UCSD-AML1 (cell line): ENCODE data around the gene F11.
"Not testable (repeated sequence)": the region's sequence is repeated elsewhere in the genome, so short reads cannot be mapped to it uniquely, and the experiment has no call there.

Source experiments
- DNase-seq: peaks from one replicate; lab custom pipeline; 2025; ENCODE audit not compliant: unreplicated experiment; lab: John Stamatoyannopoulos, UW

Gene F11

GRCh38 chr4:186298031-186298647 is 32.1 kb downstream of the F11 start:
- no peak for DNase-seq

DNA sequence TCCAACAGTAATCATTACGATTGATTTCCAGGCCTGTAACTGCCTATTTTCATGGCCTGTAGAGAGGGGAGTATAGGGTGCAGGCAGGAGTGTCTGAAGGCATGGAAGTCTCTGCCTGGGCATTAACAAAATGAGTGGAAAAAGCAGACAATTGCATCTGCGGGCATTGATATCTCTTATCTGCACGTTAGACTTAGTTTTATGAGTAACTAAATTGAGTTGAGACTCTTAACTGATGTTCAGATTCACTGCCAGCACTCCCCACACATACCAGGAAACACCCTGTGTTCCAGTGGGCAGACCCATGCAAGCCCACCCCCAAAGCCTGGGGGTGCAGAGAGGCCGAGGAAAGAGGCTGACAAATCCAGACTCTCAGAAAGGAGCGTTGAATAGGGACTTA is 33.3 kb downstream of the F11 start:
- DNase-seq: no peak

DNA sequence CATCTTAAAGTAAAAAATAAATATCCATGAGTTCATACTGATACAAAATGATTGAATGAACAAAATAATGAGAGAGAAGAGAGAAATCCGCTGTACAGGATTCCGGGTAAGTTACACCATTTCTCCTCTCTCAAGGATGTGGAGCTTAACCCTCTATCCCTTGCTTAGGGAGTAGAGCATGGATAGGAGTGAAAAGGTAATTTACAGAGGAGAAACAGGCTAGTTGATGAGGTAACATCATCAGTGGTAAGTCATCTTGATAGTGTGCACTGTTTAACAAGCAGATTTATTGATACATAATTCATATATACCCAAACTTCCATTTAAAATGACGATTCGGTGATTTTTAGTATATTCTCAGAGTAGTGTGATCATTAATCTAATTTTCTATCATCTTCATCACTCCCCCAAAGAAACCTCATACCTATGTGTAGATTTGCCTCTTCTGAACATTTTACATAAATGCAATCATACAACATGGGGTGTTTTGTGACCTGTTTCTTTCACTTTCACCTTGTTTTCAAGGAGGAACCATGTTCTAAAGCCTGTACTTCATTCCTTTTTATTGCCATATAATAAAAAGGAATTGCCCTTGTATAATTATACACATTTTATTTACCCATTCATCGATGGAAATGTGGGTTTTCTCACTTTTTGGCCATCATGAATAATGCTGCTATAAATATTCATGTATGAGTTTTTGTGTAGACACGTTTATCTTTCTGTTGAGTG is 34.8 kb downstream of the F11 start:
- no peak for DNase-seq

DNA sequence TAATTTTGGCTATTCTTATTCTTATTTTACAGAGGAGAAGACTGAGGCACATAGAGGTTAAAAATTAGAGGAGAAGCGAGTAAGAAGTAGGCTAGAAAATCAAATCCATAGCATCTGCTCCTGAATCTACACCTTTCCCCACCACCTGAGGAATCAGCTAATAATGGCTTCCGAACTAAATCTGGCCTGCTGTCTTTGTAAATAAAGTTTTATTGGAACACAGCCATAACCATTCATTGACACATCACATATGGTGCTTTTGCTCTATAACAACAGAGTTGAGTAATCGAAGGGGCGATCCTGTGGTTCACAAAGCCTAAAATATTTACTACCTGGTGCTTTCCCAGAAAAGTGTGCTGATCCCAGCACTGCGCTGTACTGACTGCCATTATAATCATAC is 38.2 kb downstream of the F11 start:
- DNase-seq: no peak

DNA sequence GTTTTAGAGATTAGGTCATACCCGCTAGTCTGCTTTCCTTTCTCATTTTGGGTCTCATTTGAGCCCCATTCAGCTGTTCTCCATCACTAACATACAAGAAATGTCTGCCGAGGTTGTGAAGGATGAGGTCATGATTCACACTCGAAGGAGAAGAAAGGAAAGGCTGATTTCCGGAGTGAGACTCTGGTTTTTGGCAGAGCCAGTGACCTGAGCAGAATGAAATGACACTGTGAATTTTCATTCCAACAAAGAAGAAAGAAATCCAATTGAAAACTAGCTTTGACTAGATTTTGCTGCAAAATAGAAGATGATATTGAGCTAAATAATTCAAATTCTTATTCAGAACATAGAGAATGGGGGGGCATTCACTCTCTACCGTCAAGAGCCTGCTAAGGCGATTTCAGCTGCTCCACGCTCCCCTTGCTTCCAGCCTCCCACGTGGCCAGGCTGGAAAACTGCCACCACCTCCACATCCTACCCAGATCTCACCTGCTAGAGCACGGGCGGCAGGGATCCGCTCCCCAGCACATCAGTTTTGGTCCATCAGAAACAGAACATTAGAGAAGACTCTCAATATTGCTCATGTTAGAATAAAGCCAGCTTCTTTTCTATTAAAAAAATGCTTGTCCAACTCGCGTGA is 39.0 kb downstream of the F11 start:
- DNase-seq: no peak

DNA sequence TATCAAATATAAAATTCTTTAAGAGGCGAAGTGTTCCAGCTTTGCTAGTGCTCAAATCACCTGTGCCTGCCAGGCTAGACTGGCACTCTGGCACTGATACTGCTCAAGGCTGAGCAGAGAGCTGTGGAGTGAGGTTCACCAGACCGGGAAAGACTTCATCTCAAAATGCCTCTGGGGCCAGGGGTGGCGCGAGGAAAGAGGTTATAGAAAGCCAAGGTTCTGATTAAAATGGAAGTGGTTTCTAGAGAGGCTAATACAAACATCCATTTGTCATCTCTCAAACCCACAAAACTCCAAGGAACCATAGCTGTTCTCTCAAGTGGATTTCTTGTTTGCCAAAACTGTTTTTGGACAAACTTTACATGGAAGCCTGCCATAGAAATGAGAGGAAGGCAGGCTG is 41.5 kb downstream of the F11 start:
- DNase-seq: no peak

DNA sequence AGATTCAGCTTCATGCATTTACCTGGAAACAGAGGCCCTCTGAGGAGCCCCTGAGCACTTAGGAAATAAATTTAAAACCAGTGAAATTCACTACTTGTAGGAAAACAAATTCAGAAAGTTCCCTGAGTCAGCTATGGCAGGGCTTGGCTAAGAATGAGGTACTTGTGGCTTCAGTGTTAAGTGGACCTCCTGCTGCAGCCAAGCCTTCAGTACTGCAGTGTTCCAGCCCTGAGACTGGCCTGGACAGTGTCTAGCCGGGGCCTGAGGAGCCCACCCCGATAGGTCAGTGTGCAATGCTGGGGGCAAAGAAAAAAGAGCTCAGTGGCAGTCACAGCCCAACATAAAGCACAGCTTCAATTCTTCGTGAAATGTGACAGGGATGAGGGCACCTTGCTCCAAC is 41.9 kb downstream of the F11 start:
- DNase-seq: no peak

GRCh38 chr4:186318481-186318880 is 52.5 kb downstream of the F11 start:
- no peak for DNase-seq

DNA sequence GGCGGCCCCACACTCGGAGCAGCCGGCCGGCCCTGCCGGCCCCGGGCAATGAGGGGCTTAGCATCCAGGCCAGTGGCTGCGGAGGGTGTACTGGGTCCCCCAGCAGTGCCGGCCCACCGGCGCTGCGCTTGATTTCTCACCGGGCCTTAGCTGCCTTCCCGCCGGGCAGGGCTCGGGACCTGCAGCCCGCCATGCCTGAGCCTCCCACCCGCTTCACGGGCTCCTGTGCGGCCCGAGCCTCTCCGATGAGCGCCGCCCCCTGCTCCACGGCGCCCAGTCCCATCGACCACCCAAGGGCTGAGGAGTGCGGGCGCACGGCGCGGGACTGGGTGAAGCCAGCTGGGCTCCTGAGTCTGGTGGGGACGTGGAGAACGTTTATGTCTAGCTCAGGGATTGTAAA is 58.7 kb downstream of the F11 start:
- not testable (repeated sequence) for DNase-seq

DNA sequence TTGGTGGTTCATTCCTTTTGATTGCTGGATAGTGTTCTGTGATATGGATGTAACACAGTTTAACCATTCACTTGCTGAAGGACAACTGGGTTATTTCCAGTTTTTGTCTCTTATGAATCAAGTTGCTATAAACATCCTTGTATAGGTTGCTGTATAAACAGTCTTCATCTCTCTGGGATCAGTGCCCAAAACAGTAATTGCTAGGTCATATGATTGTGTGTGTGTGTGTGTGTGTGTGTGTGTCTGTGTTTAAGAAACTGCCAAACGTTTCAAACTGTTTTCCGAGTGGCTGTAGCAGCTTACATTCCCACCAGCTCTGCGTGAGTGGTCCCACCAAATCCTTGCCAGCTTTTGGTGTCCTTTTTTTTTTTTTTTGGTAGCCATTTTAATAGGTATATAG is 60.4 kb downstream of the F11 start:
- no peak for DNase-seq

GRCh38 chr4:186329372-186329771 is 63.4 kb downstream of the F11 start:
- no peak for DNase-seq

GRCh38 chr4:186330368-186330767 is 64.4 kb downstream of the F11 start:
- no peak for DNase-seq

DNA sequence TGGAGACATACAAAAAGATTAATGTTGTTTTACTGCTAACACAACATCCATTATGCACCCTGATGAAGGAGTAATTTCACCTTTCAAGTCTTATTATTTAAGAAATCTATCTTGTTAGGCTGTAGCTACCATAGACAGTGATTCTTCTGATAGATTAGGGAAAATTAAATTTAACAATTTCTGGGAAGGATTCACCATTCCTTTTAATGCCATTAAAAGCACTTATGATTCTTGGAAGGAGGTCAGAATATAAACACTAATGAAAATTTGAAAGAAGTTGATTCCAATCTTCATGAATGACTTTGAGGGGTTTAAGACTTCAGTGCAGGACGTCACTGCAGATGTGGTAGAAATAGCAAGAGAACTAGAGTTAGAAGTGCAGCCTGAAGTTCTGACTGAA is 69.8 kb downstream of the F11 start:
- DNase-seq: no peak
